Kidney glomerular epithelial cell (primary cell): Measurements from ENCODE around the gene TMEM30B.

ENCODE experiments used
- DNase-seq: peaks from one replicate; lab custom pipeline; 2025; lab: John Stamatoyannopoulos, UW

Gene TMEM30B

GRCh38 chr14:61298824-61299223 is 17.7 kb upstream of the TMEM30B start:
- DNase-seq, result no peak

DNA sequence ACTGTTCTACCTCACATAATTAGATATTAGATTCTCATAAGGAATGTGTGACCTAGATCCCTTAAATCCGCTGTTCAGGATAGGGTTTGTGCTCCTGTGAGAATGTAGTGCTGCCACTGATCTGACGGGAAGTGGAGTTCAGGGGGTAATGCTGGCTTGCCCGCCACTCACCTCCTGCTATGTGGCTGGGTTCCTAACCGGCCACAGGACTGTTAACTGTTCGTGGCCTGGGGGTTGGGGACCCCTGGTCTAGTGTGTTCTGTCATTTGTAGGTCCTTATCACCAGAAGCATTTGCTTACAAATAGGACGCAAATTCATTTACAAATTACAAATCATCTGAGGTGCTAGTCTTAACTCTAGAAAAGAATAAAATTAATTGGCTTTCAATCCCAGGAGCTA is 16.4 kb upstream of the TMEM30B start:
- no peak for DNase-seq

DNA sequence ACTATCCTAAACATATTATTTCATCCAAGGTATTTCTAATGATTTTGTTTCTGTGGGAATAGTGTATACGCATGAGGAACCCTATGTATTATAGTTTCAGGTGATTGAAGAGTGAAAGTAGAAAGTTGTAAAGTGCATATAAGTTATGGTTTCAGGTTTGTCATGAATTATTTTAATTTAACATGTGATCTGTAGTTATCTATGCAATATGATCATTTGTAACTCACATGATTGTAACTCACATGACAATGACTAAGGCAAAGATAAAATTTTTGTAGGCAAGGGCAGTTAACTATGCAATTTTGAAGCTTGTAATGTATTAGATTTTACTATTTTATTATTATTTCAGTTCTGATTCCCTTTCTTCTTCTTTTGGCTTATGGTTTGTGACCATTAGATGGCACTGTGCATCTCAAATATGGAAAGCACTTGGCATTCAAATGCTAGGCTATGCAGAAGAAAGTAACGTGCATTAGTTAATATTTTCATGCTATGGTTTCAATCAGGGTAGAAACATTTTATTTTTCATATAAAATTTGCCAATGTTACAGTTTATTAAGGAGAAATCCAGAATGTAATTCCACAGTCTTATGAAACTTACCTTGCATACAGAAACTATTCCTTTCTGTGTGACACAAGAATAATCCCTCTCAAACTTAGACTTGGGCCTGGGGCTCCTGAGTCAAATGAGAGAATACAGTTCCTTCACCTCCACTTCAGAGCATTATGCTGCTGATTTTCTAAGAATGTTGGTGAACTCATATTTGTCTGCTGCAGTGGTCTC is 15.8 kb upstream of the TMEM30B start:
- DNase-seq, result peak; percentile 39

- DNase-seq, result no peak
Observed at GRCh38 chr14:61296151-61296550, 15.0 kb upstream of the TMEM30B start.

DNA sequence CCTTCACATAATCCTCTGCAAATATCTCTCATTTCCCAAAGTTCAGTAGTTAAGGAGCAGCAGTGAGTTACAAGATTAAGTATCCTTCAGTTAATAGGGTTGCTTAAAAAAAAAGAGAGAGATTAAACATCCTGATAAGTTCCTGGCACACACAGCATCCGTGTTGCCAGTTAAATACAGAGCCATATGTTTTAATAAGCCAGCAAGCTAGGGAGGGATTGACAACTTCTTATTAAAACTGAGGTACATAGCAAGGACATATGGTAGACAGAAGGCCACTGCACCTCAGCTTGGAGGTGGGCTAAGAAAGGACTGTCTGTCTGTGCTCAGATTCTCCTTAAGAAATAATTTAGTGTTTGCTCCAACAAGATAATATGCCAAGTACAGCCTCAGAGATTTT is 9.6 kb upstream of the TMEM30B start:
- no peak for DNase-seq

DNA sequence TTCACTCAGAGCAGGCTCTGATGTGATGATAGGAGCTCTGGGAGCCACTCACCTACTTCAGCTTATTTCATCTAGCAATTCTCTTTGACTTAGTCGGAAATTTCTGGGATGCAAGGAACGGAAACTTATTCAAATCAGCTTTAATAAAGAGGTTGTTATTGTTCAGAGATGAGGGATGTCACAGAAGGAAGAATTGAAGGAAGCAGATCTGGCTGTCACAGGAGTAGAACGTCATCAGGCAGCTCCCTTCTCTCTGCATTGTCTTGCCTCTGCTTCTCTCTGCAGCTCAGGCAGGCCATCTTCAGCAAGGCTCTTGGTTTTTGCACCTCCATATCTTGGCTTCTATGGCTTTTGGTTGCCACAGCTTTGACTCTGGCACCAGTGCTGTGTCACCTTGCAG is 7.6 kb upstream of the TMEM30B start:
- no peak for DNase-seq

- DNase-seq, result no peak
Observed at GRCh38 chr14:61288228-61288627, 7.1 kb upstream of the TMEM30B start.

DNA sequence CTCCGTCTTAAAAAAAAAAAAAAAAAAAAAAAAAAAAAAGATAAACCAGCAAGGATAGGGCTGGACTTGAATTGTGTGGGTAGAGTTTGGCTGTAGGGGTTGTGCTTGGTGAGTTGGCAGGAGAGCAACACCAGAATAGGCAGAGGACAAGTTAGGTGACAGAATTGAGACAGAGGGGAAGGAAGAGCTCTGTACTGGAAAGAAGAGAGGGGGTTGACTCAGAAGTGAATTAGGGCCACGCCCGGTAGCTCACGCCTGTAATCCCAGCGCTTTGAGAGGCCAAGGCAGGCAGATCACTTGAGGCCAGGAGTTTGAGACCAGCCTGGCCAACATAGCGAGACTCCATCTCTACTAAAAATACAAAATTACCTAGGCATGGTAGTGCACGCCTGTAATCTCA is 6.1 kb upstream of the TMEM30B start:
- no peak for DNase-seq

DNA sequence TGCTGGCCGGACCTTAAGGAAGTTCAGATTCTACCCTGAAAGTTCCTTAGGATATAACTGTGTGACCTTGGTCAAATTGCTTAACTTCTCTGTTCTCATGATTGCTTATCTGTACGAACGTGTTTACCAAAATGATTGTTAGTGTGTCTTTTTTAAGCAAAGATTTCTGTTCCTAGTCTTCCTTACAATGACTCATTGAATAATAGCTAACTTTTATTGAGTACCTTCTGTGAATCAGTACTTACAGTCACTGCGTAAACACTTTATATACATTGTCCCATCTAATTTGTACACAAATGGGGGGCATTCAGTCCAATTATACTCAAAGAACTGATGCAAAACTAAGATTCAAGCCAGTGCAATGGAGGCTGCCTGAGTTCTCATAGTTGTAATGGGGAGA is 4.2 kb upstream of the TMEM30B start:
- DNase-seq, result no peak

DNA sequence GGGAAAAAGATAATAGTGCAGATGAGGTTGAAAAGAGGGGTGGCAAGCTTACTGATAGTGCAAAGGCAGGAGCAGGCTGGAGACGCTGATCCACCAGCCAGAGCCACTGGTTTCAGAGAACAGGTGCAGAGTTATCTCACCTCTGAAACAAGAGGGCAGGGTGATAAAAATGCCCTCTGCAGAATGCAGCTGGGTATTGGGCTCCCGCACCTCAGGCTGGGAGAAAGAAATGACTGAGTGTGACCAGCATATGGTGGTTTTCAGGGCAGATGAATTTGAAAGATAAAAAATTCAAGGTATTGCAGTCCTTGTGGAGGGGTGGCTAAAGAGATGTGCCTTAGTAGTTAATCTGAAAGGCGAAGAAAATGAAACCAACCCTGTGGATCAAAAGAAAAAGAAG is 2.9 kb upstream of the TMEM30B start:
- DNase-seq, result no peak

- DNase-seq, result no peak
Observed at GRCh38 chr14:61282746-61283145, 1.6 kb upstream of the TMEM30B start.

DNA sequence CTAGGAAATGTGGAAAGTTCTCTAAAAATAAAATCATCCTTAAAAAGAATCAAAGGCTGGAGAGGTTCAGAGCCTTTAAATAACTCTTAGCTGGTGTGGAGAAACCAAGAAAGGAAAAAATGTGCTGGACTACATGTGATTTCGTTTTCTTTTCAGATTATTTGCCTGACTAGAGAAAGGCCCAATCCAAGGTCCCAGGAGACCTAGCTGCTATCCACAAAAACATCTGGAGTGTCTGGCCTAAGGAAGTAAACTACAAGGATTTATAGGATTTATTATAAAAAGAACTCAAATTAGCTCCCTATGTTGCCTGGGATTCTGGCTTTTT is 774 bp upstream of the TMEM30B start:
- no peak for DNase-seq

GRCh38 chr14:61280526-61281185 is 482 bp downstream of the TMEM30B start:
- DNase-seq, result no peak

GRCh38 chr14:61280092-61280525 is 1.0 kb downstream of the TMEM30B start:
- DNase-seq, result no peak

GRCh38 chr14:61279082-61279481 is 2.1 kb downstream of the TMEM30B start:
- DNase-seq, result no peak

DNA sequence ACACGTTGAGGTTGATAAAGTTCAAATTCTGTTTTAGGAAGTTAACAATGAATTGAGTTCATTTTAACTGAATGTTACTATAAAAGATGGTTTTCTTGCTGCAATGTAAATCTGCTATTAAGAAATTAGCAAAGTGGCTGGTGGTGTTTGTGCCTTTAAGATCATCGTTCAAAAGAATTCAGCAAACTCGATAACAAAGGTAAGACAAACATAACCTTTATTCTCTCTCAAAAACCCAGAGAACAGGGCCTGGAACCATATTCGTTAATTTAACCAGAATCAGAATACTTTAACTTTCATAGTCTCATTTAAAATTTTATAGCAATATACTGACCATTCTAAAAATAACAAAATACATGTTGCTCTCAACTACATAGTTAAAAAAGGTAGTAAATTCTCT is 3.4 kb downstream of the TMEM30B start:
- DNase-seq, result no peak

- no peak for DNase-seq
Observed at GRCh38 chr14:61277232-61277631, 3.9 kb downstream of the TMEM30B start.

DNA sequence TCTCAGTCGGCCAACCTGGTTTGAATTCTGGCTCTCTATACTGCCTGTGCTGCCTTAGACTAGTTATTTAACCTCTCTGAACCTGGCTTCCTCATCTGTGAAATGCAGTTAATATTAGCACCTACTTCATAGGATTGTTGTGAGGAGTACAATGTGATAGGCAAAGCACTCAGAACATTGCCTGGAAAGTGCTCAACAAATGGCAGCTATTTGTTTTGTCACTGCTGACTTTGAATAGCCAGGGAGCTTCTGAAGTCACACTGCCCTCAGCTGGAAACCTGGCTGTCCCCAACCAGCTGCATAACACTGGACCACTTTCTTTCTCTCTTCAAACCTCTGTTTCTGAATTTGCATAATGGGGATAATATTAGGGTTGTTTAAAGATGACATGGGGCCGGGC is 9.6 kb downstream of the TMEM30B start:
- DNase-seq, result no peak

- DNase-seq, result no peak
Observed at GRCh38 chr14:61270714-61271113, 10.4 kb downstream of the TMEM30B start.

GRCh38 chr14:61269321-61270083 is 11.6 kb downstream of the TMEM30B start:
- DNase-seq, result peak; percentile 58

GRCh38 chr14:61268812-61269211 is 12.3 kb downstream of the TMEM30B start:
- no peak for DNase-seq

GRCh38 chr14:61266891-61267740 is 14.0 kb downstream of the TMEM30B start:
- DNase-seq, result no peak
